ENCODE data around the gene SOS1. TPM values are rescaled to one million over a fixed set of nuclear protein-coding genes. Genes with fewer than 3 reads are reported as not detected.

SOS1 gene
- total and polyA plus RNA-seq, 2 donors (not counting 3 experiments of a cell fraction or from before 2014, with no cell fraction given) = 22.2 to 32.5 TPM

GRCh38 chr2:39091543-39091942 lies 29.3 kb downstream of the SOS1 start:
- FAIRE-seq = no peak

More at GRCh38 chr2:39091543-39091942, 29.3 kb downstream of the SOS1 start:
- Histone ChIP-seq H2AFZ (ENCODE audit: low read depth, low read length) (no peak overlapping the region), H3K27me3 (ENCODE audit: control insufficient read depth in 2 of 2, insufficient read depth in 2 of 2, low read length in 2 of 2) (no peaks in the 10 kb centered on the region), H3K9ac (replicated peaks; ENCODE audit: extremely low read depth, insufficient read depth, low read length) (no peak overlapping the region), H3K79me2 (ENCODE audit: control insufficient read depth, insufficient read depth, low read length) (peaks cover 64% of the 10 kb centered on the region), H3K36me3 (ENCODE audit: control insufficient read depth in 2 of 2, extremely low read depth in 1 of 2, insufficient read depth in 2 of 2, low read length in 2 of 2) (no peaks in the 10 kb centered on the region), H3K4me2 (ENCODE audit: insufficient read depth, low read length) (no peak overlapping the region), H3K4me3 (replicated peaks in 1 of 3; ENCODE audit: insufficient read depth in 1 of 3, low read depth in 1 of 3, low read length in 3 of 3) (no peak overlapping the region), H3K9me3 (replicated peaks; ENCODE audit: control insufficient read depth, insufficient read depth, low read length) (no peaks in the 10 kb centered on the region), H4K20me1 (replicated peaks; ENCODE audit: control insufficient read depth, extremely low read depth, insufficient read depth, low read length) (peaks cover 8% of the 10 kb centered on the region), H3K27ac (ENCODE audit: insufficient read depth, low read depth, low read length) (no peak overlapping the region), H3K4me1 (ENCODE audit: control insufficient read depth, extremely low read depth, insufficient read depth, low read length) (no peaks in the 10 kb centered on the region), H3K9me1 (replicated peaks; ENCODE audit: control insufficient read depth, extremely low read depth, insufficient read depth, low read length) (no peaks in the 10 kb centered on the region)
- TF ChIP-seq POLR2AphosphoS5 (IDR thresholded peaks at IDR 0.05; ENCODE audit: insufficient read depth, low read depth, low read length) (no peak), JUN (IDR thresholded peaks at IDR 0.05; ENCODE audit: borderline replicate concordance, insufficient read depth, insufficient read length, low read depth) (no peak), POLR2A (IDR thresholded peaks at IDR 0.05; ENCODE audit: low read depth, low read length) (no peak), EZH2 (IDR thresholded peaks at IDR 0.05; ENCODE audit: borderline replicate concordance, low read depth, low read length, severe bottlenecking) (no peak), GATA2 (IDR thresholded peaks at IDR 0.05; ENCODE audit: insufficient read depth, insufficient read length, low read depth, low read length) (no peak), MAX (IDR thresholded peaks at IDR 0.05; ENCODE audit: insufficient read depth, insufficient read length) (no peak), FOS (IDR thresholded peaks at IDR 0.05; ENCODE audit: borderline replicate concordance, insufficient read depth, low read length) (no peak), MYC (IDR thresholded peaks at IDR 0.05; ENCODE audit: low read depth, low read length) (no peak)
- TF ChIP-seq, protein P1, sequence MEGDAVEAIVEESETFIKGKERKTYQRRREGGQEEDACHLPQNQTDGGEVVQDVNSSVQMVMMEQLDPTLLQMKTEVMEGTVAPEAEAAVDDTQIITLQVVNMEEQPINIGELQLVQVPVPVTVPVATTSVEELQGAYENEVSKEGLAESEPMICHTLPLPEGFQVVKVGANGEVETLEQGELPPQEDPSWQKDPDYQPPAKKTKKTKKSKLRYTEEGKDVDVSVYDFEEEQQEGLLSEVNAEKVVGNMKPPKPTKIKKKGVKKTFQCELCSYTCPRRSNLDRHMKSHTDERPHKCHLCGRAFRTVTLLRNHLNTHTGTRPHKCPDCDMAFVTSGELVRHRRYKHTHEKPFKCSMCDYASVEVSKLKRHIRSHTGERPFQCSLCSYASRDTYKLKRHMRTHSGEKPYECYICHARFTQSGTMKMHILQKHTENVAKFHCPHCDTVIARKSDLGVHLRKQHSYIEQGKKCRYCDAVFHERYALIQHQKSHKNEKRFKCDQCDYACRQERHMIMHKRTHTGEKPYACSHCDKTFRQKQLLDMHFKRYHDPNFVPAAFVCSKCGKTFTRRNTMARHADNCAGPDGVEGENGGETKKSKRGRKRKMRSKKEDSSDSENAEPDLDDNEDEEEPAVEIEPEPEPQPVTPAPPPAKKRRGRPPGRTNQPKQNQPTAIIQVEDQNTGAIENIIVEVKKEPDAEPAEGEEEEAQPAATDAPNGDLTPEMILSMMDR (IDR thresholded peaks at IDR 0.05; ENCODE audit: extremely low read depth in 1 of 2, insufficient read depth in 1 of 2, low read depth in 1 of 2, low read length in 2 of 2) = no peak
- BruUV-seq (replicated peaks) = no TSS peak
- ChIA-PET CTCF (no interaction called here), POLR2A (no interaction called here)
- DNase-seq (ENCODE audit: low read depth, low spot score) = no peak
- dilution Hi-C loops (cut with MboI; ENCODE audit: extremely low pct_ligation_motif_present, low sequenced_read_pairs) (no loop called here), intact Hi-C loops (cut with micrococcal nuclease) (no loop called here)
